ENCODE data around the gene CD58.
"Not testable (repeated sequence)": the region's sequence is repeated elsewhere in the genome, so short reads cannot be mapped to it uniquely, and the experiment has no call there.

The CD58 gene

GRCh38 chr1:116595946-116596741 lies 25.3 kb upstream of the CD58 start:
- TF ChIP-seq CTCF (conservative IDR thresholded peaks at IDR 0.05) = peak; percentile 63
- H3K27ac ChIP-seq = not testable (repeated sequence)

GRCh38 chr1:116595065-116595840 lies 24.4 kb upstream of the CD58 start:
- not testable (repeated sequence) for H3K27ac ChIP-seq
- TF ChIP-seq CTCF (conservative IDR thresholded peaks at IDR 0.05) = peak; percentile 60

- H3K27ac ChIP-seq = not testable (repeated sequence)
Measured at GRCh38 chr1:116593977-116594376, 23.2 kb upstream of the CD58 start.

- not testable (repeated sequence) for H3K27ac ChIP-seq
Measured at GRCh38 chr1:116593401-116593800, 22.6 kb upstream of the CD58 start.

DNA sequence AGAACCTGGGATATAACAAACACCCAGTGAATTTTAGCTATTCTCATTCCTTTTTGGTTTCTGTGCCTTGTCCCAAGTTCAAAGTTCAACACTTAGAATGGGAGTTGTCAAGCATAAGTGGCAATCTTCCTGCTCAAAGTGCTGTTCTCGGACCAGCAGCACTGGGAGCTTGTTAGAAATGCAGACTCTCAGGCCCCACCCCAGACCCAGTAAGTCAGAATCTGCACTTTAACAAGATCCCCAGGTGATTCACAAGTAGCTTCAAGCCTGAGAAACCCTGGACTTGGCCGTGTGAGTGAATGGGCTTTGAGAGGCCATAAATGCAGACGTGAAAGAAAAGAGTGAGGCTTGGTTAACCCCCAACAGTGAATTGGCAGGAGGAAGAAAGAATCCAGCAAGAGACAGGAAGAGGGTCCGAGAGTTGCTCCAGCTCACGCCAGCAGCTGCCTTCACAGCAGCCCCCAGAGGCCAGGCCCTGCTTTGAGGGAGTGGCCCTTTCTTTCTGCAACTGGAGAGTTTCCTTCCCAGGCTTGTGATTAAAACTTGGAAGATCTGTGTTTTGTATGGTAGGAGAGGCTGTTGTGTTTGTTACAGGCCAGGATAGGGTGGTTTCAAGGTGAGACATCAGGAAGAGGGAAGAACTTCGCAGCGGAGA lies 21.3 kb upstream of the CD58 start:
- H3K27ac ChIP-seq = not testable (repeated sequence)

GRCh38 chr1:116591006-116591950 lies 20.5 kb upstream of the CD58 start:
- not testable (repeated sequence) for H3K27ac ChIP-seq

GRCh38 chr1:116590359-116591005 lies 19.7 kb upstream of the CD58 start:
- not testable (repeated sequence) for H3K27ac ChIP-seq

DNA sequence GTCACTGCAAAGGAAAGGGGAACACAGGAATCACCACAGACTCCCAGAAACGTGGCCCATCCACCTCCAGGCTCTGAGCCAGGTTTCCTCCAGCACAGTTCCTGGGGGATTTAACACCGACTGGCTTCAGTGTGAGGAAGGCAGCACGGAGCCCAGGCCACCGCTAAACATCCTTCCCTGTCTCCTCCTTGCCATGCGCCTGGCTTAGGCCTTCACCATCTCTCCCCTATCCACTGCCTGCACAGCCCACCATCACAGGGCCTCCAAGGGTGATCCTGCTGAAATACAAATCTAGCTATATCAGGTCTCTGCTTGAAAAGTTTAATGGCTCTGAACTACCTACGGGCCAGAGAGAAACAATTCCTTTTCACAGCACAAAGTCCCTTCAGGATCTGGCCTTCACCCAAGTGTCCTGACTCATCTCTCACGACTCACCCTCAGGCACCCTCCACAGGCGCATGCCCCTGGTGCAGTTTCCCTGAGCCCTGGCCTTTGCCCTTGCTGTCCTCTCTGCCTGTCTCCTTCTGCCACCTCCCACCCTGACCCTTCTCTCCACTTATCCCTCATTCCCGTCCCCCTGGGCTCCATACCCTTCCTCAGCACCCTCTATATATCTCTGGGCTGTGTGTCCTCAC lies 18.4 kb upstream of the CD58 start:
- not testable (repeated sequence) for H3K27ac ChIP-seq

GRCh38 chr1:116587501-116588227 lies 16.8 kb upstream of the CD58 start:
- no peak for TF ChIP-seq CTCF (conservative IDR thresholded peaks at IDR 0.05)
- no peak overlapping the region for H3K27ac ChIP-seq
